HTERT RPE-1 (cell line): ENCODE measurements around the gene SLC47A2.
"Not testable (repeated sequence)": the region's sequence is repeated elsewhere in the genome, so short reads cannot be mapped to it uniquely, and the experiment has no call there.

Experiments used
- in situ Hi-C: fragments of 300-500 bp; cut with MboI; formaldehyde crosslinking; loops from 4 replicates; pipeline ENCODE4 v1.14.3; 2020; ENCODE audit warnings: low sequenced_read_pairs

SLC47A2 gene

DNA sequence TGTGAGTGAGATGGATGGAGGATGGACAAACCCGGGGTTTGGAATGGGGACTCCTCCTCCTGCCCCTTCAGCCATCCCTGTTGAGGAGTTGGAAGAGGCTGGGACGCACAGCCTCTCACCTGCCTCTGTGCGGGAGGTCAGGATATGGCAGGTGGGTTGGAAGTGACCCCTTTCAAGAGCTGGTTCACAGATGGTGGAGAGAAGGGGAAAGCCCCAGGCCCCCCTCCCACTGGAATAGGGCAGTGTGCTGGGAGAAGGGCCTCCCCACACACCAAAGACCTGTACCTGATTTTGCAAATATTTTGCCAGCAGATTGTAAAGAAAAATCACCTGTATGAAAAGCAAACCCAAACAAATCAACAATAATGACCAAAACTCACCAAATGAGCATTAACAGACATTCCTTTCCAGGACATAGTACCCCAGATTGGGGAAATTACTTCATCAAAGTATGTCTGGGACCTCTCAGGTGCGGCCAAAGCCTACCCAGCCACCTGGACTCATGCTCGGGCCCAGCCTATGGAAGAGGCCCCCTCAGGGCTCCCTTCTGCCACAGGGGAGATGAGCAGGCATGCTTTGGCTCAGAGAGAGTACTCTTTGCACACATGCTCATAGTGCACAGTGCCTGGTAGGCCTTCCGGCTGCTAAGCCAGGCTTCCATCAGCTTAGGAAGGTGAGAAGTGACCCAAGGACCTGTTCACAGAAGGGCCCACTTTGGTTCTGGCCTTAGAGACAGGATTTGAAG is 7.8 kb downstream of the SLC47A2 start:
- in situ Hi-C loops = no loop called here

DNA sequence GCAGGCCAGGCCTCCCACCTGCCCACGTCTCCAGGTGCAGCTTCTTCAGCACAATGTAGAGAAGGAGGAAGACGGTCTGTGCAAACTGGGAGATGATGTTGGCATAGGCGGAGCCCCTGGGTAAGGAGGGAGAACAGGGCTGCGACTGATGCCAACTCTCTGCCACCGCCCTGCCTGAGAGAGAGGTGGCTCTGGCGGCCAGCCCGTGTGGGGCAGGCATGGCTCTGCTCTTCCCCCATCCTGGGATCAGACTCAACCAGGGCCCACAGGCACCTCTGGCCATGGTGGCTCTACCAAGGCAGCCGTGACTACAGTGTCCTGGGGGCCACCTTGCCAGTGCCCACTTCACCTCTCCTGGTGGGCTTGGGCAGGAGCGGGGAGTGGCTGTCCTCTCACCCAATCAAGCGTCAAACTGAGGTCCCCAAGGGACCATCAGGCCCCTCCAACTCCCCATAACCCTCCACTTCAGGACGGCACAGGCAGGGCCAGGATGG is 8.6 kb downstream of the SLC47A2 start:
- in situ Hi-C loops = no loop called here

DNA sequence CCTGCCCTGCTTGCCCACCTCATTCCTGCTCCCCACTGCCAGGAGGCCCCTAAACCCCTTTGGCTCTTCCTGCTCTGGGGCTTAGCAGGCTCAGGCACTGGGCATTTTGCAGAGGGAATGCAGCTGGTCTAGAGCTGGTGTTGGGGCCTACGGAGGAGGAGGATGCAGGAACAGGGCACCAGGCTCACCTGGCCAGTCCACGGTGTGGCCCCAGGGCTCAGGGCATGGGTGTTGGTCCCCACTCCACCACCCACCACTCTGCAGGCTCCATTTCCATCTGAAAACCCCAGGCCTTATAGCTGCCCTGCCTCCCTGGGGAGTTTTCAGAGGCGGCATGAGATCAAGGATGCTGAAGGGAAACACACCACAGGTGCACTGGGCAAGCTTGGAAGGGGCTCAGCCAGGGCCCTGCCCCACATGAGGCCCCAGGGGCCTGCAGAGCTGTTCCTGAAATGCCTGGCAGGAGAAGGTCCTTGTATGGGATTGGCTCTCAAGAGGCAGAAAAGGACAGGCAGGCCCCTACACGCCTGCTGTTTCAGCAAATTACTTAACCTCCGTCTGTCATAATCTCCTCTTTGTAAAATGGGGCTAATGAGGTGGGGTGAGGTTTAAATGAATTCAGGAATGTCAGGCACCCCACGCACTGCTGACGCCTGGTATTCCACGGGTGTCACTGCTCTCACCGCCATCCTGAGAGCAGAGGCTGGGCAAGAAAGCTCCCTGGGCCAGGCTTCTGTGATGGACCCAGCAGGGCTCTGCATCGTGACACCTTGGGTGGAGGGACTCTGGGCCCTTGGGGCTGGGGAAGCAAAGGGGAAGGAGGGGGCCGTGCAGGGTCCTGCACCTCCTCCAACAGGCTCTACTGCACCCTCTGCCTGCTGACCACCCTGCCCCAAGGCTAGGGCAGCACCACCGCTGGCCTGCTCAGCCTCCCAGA is 9.3 kb downstream of the SLC47A2 start:
- in situ Hi-C loops = no loop called here

DNA sequence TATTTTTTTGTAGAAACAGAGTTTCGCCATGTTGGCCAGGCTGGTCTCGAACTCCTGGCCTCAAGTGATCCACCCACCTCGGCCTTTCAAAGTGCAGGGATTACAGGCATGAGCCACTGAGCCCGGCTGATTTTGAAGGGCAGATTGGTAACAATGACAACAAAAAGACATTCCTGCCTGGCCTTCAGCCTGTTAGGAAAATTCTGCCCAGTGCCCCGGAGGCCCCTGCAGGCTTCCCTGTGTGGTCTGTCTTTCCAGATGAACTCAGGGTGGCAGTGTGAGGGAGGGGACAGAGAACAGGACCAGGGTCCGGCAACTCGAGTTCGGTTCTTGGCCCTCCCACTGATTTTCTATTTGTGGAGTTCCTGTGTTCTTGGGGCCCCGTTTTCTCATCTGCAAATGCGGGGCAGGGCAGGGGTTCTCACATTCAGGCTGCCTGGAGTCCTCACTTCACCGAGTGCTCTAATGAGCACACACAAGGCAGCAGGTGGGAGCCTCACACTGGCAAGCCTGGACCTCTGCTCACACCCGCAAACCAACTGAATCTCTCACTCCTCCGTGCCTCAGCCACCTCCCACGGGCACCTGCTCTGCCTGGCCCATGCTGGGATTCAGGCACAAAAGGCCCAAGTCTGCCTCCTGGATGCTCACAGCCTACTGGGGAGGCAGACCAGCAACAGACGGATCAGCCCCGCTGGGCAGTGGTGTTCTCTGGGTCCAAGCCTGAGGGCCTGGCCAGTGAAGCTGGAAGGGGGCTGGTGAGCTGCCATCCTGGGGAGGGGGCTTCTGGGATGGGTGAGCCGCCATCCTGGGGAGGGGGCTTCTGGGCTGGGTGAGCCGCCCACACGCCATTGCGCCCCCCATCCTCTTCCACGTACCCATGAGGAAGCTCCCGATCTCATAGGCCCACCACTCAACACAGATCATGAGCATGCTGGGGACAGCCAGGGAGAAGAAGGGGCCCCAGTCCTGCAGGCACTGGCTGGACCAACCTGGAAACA is 10.3 kb downstream of the SLC47A2 start:
- in situ Hi-C loops = no loop called here

DNA sequence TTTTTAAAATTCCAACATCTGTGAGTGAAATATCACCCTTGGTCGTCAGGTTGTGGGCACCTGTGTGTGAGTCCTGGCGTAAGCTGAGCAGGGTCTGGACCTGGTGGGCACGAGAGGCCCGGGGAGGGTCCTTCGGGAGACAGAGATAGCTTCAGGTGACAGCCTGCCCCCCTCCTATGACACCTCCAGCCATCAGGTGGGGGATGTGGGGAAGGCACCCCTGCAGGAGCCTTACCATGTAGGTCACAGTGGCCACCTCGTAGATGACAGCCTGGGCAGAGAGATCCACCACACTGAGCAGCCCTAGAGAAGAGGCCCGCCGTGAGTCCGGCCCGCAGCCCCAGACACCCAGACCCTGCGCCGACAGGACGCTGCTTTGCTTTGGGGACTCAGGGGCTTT is 11.2 kb downstream of the SLC47A2 start:
- in situ Hi-C loops = no loop called here

DNA sequence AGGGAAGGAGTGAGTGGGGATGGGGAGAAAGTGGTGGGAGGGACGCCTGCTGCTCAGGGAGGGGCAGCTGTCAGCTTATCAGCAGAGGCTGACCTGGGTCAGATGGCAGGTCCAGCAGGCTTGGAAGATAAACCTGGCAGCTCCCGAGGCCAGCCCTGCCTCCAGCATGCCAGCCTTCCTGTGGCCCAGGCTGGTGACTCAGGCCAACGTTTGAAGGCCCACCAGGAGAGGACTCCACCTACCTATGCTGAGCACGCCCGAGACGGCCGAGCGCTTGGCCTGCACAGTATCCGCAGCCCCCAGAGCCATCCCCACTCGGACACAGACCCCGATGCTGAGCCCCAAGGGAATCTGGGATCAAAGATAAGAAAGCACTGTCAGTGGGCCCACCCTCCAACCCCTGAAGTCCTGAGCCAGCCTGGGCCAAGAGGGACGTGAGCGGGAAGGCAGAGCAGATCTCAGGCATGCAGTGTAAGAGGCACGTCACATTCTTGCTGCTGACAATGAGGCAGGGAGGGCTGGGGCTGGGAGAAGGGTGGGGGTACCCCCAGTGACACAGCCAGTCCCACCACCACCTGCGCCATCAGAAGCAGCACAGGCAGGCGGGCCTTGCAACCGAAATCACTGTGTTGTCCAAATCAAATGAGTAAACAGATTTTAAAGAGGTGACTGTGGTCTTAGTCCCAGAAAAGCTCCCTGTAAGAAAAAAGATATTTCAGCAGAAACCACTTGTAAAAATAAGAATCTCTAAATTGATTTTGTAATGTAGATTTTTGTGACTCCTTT is 12.4 kb downstream of the SLC47A2 start:
- in situ Hi-C loops = no loop called here

DNA sequence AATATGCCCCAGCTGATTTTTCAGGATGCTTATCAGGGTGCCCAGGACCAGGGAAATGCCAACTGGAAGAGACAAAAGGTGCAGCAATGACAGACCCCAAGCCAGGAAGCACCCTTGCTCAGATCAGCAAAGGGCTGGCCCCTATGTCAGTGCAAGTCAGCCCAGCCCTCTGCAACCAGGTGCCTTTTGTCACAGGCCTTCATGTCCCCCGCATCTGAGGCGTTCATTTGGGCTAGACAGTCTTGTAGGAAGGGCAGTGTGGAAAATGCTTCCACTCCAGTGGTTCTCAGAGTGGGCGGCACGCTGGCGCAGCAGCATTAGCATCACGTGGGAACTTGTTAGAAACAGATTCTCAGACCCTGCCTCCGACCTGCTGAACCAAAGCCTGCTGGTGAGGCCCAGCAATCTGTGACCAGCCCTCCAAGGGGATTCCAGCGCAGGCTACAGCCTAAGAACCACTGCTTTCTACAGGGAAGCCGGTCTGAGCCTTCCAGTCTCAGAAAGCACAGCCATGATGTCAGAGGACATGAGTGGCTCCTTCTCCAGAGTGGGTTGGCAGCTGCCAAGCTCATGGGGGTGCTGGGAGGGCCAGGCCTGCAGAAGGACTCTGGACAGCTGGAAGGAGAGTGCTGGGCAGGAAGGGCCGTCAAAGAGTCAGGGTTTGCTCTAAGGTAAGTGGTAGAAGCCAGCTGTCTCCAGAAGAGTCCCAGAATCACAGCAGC is 13.1 kb downstream of the SLC47A2 start:
- in situ Hi-C loops = no loop called here

DNA sequence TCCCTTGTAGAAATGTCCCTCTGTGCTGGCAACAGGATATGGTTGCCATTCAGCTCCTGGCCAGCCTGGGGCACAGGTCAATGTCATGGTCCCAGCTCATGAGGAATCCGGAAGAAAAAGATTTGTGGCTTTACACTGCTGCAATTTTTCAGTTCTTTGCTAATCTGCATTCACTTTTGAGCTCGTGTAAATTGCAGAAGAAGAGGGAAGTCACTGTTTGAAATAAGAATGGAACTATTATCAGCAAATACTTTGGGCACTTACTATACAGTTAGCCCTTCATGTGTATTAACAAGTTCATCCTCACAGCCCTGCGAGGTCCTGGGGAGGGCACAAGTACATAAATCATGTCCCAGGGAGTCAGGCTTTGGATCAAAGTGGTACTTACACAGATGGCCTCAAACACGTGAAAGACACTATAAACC is 14.2 kb downstream of the SLC47A2 start:
- in situ Hi-C loops = no loop called here

DNA sequence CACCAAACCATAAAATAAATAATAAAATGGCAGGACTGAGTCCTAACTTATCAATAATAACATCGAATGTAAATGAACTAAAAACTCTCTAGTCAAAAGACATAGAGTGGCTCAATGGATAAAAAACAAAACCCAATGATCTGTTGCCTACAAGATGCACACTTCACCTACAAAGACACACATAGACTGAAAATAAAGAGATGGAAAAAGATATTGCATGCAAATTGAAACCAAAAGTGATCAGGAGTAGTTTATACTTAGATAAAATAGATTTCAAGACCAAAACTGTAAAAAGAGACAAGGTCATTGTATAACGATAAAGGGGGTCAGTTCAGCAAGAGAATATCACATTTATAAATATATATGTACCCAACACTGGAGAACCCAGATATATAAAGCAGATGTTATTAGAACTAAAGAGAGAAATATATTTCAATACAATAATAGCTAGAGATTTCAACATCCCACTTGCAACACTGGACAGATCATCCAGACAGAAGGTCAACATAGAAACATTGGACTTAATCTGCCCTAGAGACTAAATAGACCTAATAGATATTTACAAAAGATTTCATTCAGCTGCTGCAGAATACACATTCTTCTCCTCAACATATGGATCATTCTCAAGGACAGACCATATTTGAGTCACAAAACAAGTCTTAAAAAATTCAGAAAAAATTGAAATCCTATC is 29.8 kb downstream of the SLC47A2 start:
- in situ Hi-C loops = no loop called here

DNA sequence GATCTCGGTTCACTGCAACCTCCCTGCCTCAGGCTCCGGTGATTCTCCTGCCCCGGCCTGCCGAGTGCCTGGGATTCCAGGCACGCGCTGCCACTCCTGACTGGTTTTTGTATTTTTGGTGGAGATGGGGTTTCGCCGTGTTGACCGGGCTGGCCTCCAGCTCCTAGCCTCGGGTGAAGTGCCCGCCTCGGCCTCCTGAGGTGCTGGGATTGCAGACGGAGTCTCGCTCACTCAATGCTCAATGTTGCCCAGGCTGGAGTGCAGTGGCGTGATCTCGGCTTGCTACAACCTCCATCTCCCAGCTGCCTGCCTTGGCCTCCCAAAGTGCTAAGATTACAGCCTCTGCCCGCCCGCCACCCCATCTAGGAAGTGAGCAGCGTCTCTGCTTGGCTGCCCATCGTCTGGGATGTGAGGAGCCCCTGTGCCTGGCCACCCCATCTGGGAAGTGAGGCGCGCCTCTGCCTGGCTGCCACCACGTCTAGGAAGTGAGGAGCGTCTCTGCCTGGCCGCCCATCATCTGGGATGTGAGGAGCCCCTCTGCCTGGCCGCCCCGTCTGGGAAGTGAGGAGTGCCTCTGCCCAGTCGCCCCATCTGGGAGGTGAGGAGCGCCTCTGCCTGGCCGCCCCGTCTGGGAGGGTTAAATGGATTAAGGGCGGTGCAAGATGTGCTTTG is 31.3 kb downstream of the SLC47A2 start:
- in situ Hi-C loops = not testable (repeated sequence)

DNA sequence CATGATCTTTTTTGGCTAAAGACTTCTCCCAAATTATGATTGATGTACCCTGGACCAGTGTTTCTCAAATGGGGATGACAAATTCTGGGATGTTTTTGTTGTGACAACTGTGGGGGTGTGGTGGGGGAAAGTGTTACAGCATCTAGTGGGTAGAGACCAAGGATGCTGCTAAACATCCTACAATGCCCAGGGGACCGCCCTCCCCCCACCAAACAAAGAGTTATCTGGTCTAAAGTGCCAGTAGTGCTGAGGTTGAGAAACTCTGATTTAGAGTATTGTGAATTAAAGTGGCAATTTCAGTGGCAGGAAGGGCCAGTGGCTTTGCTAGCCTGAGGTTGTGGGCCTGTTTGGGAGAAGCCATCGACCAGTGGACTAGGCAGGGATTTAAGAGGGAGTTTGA is 33.3 kb downstream of the SLC47A2 start:
- in situ Hi-C loops = no loop called here

DNA sequence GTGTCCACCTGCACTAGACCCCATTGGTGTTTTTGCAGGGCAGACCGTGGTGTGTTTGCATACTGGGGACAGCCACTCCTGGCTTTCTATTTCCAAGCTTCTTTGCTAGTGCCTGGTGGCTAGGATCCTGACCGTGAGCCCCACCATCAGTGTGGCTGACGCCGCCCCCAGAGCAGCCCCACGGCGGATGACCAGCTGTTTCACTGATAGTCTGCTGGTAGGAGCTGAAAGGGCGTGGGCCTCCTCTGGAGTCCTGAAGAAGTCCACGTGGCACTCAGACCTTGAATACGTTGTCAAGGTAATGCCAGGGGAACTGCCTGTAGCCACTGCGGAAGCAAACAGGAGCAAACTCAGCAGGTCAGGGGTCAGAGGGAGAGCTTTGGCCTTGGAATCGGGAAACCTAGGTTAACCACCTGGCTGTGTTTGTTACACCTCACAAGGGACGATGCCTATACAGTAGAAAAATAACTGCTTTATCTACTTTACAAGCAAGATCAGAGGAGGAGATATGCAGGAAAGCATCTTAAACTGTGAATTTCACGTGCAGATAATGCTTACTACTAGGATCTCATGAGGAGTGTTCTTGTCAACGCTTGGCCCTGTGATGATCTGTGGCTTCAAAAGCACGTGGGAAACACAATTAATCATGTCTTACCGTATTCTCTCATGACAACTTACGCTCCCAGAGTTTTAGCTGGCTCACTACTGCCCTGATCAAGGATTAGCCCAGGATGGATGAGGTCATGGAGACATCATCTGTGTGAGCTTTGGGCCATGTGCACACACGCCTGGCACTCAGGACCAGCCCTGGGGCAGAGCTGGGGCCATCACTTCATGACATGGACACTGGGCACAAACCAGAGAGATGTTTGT is 37.6 kb downstream of the SLC47A2 start:
- in situ Hi-C loops = no loop called here

DNA sequence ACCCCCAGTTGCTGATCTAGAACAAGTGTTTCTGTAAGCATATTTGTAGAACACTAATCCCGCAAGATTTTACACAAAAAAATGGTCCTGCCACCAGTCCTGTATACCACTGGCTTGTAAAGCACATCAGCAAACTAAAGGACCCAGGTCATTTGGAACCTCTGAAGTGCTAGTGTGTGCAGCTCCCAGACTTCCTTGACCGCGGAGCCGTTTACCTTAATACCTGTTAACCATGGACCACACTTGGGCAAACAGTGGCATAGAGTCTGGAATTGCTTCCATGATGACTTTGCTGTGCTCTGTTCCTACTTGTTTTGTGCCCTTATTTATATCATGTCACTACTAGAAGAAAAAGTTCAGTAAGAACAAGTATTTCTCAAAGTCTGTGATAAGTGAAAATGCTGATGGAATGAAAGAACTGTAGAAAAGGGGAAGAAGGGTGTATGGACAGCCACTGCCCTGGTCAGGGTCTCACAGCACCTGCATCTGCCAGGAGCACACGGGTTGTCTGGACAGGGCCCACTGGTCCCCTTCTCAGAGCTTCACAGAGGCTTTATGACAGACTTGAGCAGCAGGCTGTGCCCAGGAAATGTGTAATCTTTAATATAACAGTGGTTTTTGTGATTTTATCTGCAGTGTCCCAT is 38.5 kb downstream of the SLC47A2 start:
- in situ Hi-C loops = no loop called here

DNA sequence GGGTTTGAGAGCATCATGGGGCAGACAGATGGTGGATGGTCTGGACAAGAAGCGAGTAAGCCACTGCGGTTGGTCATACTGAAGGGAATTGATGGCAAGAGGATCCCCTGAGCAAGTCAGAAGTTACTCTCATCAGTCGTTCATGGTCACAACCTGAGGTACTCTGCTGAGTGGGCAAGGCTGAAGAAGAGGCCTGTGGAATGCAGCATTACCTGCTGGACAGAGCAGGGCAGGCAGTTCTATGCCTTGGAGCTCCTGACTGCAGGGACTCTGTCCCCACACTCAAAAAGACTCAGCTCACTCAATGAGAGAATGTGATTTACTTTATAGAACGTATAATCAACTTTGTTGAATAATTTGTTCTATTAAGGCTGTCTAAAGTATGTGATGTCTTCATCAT is 39.5 kb downstream of the SLC47A2 start:
- in situ Hi-C loops = no loop called here

DNA sequence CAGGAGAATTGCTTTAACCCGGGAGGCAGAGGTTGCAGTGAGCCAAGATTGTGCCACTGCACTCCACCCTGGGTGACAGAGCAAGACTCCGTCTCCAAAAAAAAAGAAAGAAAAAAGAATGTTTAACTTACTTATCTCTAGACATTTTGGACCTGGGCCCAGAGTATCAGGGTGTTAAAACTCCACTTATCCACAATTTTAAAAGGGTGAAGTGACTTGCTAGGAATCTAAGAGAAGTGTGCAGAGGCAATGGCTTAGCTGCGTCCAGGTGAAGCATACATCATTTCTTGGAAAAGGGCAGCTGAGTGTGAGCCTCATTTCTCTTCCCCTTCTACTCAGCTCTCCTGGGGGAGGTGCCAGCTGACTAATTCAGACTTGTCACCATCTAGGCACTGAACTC is 42.8 kb downstream of the SLC47A2 start:
- in situ Hi-C loops = no loop called here

DNA sequence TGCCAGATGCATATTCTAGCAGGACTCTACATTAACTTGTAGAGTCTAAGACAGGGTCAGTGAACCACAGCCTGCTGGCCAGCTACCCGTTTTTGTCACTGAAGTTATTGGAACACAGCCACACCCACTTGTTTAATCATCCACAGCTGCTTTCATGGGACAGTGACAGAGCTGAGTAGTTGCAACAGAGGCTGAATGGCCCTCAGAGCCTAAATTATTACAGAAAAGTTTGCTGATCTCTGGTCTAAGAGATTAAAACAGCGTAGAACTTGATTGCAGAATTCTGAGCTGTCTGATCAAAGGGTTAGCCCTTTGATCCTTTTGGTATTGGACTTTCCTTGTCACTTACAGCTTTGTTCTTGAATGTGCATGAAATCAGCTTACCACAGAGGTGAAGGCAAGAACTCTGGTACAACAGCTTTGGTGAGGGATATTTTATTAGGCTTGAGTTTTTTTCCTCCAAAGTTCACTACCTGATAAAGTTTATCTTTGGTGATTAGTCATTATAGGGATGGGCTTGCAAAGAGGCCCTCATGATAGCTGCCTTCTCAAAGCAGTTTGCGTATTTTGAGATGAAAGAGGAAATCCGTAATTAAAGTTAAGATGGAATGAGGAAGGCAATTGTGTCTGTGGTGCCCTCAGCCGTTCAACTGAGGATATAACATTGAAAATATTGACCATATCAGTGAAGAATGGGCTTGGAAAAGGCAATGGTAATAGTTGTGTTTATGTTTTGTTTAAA is 44.2 kb downstream of the SLC47A2 start:
- in situ Hi-C loops = no loop called here
